Brain microvascular endothelial cell (primary cell): ENCODE results near the gene ZCCHC2.
A peak's percentile ranks its signal among the peaks of the same experiment; 100 is the strongest.

Source experiments
- DNase-seq: peaks from one replicate; pipeline ENCODE4 v3.0.0-alpha.2; 2020
- H3K27ac ChIP-seq: fragments of 250-450 bp; sonication (Bioruptor Pico); 2 replicates; pipeline ENCODE4 v1.5.1; 2020; ENCODE audit warnings: mild to moderate bottlenecking, moderate library complexity
- H3K27me3 ChIP-seq: fragments of 250-450 bp; sonication (Bioruptor Pico); replicated peaks from 2 replicates; pipeline ENCODE4 v1.5.1; 2020; ENCODE audit warnings: mild to moderate bottlenecking
- H3K36me3 ChIP-seq: fragments of 250-450 bp; sonication (Bioruptor Pico); replicated peaks from 2 replicates; pipeline ENCODE4 v1.5.1; 2020; ENCODE audit warnings: mild to moderate bottlenecking
- H3K4me3 ChIP-seq: 2 replicates; pipeline ENCODE4 v1.5.1; 2011; ENCODE audit warnings: low read depth, mild to moderate bottlenecking, control low read depth, low read length, moderate library complexity
- in situ Hi-C: cut with HindIII; loops from 2 replicates; pipeline ENCODE4 v1.10.0; 2017; ENCODE audit warnings: low sequenced_read_pairs, low pct_ligation_motif_present
- TF ChIP-seq, protein P1 (sequence below): IDR thresholded peaks from 2 replicates; pipeline ENCODE4 v1.5.1; 2011; ENCODE audit warnings: low read depth, mild to moderate bottlenecking, moderate library complexity, low read length, control low read depth, inconsistent platforms; ENCODE audit errors: missing control alignments

Gene ZCCHC2

DNA sequence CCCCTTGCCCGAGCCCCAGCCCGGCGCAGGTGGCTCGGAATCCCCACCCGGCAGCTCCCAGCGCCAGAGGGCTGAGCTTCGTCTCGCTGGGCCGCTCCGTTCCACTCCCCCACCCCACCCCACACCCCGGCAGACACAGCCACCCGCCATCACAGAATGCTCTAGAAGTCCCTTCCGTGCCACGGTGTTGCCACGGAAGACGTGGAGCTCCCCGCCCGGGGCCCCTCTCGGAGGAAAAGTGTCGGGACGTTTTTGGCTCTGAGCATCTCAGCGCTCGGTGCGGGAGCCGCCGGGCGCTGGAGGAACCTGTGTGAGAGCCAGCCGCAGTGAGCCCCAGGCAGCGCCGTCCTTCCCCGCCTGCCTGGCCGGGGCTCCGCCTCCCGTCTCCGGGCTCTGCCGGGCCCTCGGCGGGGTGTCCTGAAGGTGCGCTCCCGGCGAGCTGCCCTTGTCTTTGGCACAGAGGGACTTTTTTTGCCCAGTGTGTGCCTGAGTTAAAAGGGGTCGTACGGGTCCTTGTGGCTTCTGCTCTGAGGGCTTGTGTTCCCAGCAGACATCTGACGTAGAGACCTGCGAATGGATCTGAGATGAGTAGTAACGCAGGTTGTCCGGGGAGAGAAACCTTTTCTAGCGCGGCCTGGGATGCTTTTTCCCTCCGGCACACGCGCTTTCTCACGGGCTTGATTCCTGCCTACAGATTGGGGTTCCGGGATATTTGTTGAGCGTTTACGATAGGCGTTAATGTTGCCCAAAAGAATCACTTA is 1.8 kb downstream of the ZCCHC2 start:
- peak; percentile 28 for DNase-seq
- TF ChIP-seq, protein P1, sequence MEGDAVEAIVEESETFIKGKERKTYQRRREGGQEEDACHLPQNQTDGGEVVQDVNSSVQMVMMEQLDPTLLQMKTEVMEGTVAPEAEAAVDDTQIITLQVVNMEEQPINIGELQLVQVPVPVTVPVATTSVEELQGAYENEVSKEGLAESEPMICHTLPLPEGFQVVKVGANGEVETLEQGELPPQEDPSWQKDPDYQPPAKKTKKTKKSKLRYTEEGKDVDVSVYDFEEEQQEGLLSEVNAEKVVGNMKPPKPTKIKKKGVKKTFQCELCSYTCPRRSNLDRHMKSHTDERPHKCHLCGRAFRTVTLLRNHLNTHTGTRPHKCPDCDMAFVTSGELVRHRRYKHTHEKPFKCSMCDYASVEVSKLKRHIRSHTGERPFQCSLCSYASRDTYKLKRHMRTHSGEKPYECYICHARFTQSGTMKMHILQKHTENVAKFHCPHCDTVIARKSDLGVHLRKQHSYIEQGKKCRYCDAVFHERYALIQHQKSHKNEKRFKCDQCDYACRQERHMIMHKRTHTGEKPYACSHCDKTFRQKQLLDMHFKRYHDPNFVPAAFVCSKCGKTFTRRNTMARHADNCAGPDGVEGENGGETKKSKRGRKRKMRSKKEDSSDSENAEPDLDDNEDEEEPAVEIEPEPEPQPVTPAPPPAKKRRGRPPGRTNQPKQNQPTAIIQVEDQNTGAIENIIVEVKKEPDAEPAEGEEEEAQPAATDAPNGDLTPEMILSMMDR, result no peak
- no peak overlapping the region for H3K27ac ChIP-seq
- in situ Hi-C loops, result no loop called here
- H3K4me3 ChIP-seq, result peak overlapping the region; percentile 69
- H3K27me3 ChIP-seq, result no peaks in the 10 kb centered on the region
- no peaks in the 10 kb centered on the region for H3K36me3 ChIP-seq

DNA sequence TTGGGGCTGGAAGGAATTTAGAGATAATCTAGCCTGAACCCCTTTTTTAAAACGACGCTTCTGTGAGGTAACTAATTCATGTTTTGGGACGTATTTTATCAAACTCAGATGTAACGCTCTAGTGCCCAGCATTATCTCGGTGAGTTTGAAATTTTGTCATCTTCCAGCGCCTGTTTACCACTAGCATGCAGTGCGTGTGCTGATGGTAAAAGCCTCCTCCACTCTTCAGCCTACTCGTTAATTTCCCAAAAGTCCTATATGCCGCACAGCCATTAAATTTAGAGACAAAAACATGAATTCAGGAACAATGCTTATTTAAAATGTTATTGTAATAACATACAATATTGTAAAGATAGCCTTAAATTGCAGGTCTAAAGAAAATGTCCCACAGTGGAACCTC is 2.8 kb downstream of the ZCCHC2 start:
- in situ Hi-C loops, result no loop called here
- Histone ChIP-seq H3K4me3 (peak overlapping the region; percentile 12), H3K27ac (no peak overlapping the region), H3K36me3 (no peaks in the 10 kb centered on the region), H3K27me3 (no peaks in the 10 kb centered on the region)
- no peak for DNase-seq
- TF ChIP-seq, protein P1, result no peak

DNA sequence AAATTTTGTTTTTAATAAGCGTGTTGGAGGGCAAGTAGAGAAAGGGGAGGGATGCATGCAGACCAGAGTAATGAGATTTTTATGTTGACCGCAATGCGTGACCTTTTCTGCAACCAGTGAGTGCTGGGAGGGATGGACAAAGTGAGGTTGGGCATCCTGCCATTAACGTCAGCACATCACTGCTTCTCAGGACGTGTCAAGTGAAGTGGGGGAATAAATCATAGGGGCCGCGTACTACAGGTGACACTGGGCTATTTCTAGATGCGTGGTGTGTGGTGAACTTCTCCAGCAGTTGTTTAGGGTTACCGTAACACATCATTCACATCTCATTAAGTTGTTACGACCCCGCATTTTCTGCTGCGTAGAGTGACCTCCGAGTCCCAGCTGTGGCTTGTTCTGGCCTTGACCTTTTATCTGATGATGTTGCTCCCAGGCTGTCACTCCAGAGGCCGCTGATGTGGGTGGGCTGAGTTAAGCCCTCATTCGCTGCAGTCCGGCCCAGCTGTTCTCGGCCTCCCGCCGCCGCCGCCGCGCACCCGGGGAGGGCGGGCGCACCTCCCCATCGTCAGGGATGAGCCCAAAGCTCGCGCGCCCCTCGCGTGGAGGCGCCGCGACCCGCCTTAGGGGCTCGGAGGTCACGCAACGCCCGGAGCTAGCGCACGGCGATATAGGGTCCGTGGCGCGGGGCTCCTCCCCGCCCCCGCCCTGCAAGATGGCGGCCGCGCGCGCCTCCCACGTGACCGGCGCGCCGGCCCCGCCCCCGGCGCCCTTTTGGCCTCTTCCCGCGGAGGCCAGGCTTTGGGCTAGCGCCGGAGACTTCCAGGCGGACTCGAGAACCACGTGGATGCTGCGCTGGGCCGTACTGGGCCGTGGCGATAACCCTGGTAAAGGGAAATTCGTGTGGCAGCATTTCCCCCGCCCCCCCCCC is 3.5 kb downstream of the ZCCHC2 start:
- in situ Hi-C loops, result no loop called here
- Histone ChIP-seq H3K36me3 (no peaks in the 10 kb centered on the region), H3K27ac (peak overlapping the region; percentile 94), H3K27me3 (no peaks in the 10 kb centered on the region), H3K4me3 (peak overlapping the region; percentile 74)
- TF ChIP-seq, protein P1, result no peak
- peak; percentile 73 for DNase-seq

DNA sequence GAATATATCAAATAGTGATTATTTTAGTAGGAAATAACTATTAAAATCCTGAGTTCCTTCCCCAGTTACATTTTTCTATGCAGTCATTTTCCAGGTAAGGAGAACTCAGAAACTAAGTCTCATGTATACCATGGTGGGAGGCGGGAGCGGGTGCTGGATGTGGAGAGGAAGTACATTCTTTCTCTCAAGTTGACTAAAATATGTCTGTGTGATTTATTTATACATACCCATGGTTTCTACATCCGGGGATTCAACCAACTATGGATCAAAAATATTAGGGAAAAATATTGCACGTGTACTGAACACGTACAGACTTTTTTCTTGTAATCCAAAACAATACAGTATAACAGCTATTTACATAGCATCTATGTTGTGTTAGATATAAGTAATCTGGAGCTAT is 6.8 kb downstream of the ZCCHC2 start:
- Histone ChIP-seq H3K4me3 (no peak overlapping the region), H3K27ac (no peak overlapping the region), H3K27me3 (no peaks in the 10 kb centered on the region), H3K36me3 (no peaks in the 10 kb centered on the region)
- in situ Hi-C loops, result no loop called here
- peak; percentile 11 for DNase-seq
- TF ChIP-seq, protein P1, result no peak

DNA sequence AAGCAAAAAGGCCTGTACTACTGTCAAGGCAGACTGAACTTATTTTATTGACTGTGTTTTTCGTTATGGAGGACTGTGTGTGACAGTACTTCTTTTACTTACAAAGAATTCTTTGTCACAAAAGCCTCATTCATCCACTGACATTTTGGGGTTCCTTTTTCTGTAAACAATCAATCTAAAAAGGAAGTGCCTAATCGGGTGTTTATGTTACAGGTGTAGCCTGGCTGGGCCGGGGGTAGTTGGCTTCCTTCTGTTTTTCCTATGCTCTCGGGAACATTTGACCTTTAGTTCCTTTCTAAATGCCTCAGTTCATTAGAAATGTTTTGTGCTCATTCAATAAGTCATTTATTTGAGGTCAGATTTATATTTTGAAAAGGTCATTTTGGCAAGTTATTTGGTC is 8.3 kb downstream of the ZCCHC2 start:
- Histone ChIP-seq H3K4me3 (no peak overlapping the region), H3K27me3 (no peaks in the 10 kb centered on the region), H3K27ac (no peak overlapping the region), H3K36me3 (no peaks in the 10 kb centered on the region)
- TF ChIP-seq, protein P1, result no peak
- DNase-seq, result no peak
- in situ Hi-C loops, result no loop called here
